ENCODE results near the gene EXOC8.
"Not testable (repeated sequence)": the region's sequence is repeated elsewhere in the genome, so short reads cannot be mapped to it uniquely, and the experiment has no call there.

DNA sequence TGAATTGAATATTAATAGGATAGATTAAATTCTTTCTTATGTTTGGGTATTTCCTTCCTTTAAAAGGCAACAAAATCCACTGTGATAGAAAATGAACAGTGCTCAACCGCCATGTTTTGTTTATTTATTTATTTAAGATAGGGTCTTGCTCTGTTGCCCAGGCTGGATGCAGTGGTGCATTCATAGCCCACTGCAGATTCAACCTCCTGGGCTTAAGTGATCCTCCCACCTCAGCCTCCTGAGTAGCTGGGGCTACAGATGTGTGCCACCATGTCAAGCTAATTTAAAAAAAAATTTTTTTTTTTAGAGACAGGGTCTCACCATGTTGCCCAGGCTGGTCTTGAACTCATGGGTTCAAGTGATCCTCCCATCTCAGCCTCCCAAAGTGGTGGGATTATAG, 11.2 kb upstream of the EXOC8 start:
- not testable (repeated sequence) for TF ChIP-seq EZH2 (IDR thresholded peaks at IDR 0.05; ENCODE audit: insufficient read depth, poor library complexity, severe bottlenecking); EZH2phosphoT487 (IDR thresholded peaks at IDR 0.05; ENCODE audit: insufficient read depth, low read depth)
